H1 (cell line): ENCODE measurements around the gene HOOK1.

Experiments used
- HDAC6 ChIP-seq: IDR thresholded peaks from one replicate; pipeline ENCODE4 v1.7.1; 2012; ENCODE audit warnings: low read depth, mild to moderate bottlenecking, inconsistent platforms, low read length, moderate library complexity
- POLR2A ChIP-seq, 2 experiments: IDR thresholded peaks; 1 replicate in 1 of 2; 2 replicates in 1 of 2; pipeline ENCODE4 v1.6.1; 2011; ENCODE audit warnings: low read depth in 2 of 2, low read length in 2 of 2, mild to moderate bottlenecking in 2 of 2; ENCODE audit errors: control extremely low read depth in 1 of 2
- TF ChIP-seq, protein P1 (sequence below), 3 experiments: IDR thresholded peaks; 1 replicate in 2 of 3; 2 replicates in 1 of 3; pipeline versions ENCODE4 v1.5.1 to v1.6.1; 2011; ENCODE audit warnings: low read length in 3 of 3, mild to moderate bottlenecking in 3 of 3, inconsistent platforms in 2 of 3, low read depth in 1 of 3, moderate library complexity in 1 of 3; ENCODE audit not compliant: insufficient read depth in 1 of 3; ENCODE audit errors: control extremely low read depth in 1 of 3

DNA sequence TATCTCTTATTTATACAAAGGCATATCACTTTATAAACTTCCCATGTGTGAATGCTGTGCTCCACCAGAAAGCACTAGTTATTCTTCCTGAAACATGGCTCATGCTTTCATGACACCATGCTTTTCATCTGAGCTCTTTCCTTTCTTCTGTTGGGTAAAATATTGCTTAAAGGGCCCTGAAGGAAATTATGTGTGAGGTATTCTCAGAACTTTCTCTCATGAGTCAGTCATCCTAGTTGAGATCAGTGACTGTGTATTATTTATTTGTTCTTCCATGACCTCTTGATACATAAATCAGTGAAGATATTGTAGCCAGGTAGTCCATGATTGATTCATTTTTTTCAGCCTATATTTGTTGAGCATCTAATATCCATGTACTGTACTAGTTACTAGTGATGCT, 57.0 kb downstream of the HOOK1 start:
- TF ChIP-seq POLR2A (IDR thresholded peaks at IDR 0.05; ENCODE audit: control extremely low read depth in 1 of 2, low read depth in 2 of 2, low read length in 2 of 2) (no peak), HDAC6 (no peak)
- TF ChIP-seq, protein P1, sequence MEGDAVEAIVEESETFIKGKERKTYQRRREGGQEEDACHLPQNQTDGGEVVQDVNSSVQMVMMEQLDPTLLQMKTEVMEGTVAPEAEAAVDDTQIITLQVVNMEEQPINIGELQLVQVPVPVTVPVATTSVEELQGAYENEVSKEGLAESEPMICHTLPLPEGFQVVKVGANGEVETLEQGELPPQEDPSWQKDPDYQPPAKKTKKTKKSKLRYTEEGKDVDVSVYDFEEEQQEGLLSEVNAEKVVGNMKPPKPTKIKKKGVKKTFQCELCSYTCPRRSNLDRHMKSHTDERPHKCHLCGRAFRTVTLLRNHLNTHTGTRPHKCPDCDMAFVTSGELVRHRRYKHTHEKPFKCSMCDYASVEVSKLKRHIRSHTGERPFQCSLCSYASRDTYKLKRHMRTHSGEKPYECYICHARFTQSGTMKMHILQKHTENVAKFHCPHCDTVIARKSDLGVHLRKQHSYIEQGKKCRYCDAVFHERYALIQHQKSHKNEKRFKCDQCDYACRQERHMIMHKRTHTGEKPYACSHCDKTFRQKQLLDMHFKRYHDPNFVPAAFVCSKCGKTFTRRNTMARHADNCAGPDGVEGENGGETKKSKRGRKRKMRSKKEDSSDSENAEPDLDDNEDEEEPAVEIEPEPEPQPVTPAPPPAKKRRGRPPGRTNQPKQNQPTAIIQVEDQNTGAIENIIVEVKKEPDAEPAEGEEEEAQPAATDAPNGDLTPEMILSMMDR (IDR thresholded peaks at IDR 0.05; ENCODE audit: control extremely low read depth in 1 of 3, insufficient read depth in 1 of 3, low read depth in 1 of 3, low read length in 3 of 3) = no peak
